ENCODE measurements around the gene JPT2. TPM values are rescaled to one million over a fixed set of nuclear protein-coding genes. Genes with fewer than 3 reads are reported as not detected.

The JPT2 gene
- polyA plus RNA-seq, 3 donors = 5.4 to 7.5 (median 5.8) TPM

- H3K27ac ChIP-seq (ENCODE audit: low read depth in 1 of 2, low read length in 2 of 2) = peak overlapping the region in 1 of 2 donors; percentile 38
- H3K27ac Mint-ChIP-seq = peak overlapping the region; percentile 55 to 84 (median 72)
- no peak for DNase-seq
- H3K79me2 ChIP-seq (ENCODE audit: insufficient read depth, low read length) = no peaks in the 10 kb centered on the region
- H4K20me1 ChIP-seq (ENCODE audit: insufficient read depth, low read length) = peaks cover 12% of the 10 kb centered on the region
- peaks cover 22% of the 10 kb centered on the region for H3K4me1 Mint-ChIP-seq
- H3K4me3 Mint-ChIP-seq = no peak overlapping the region
- H3K9me3 Mint-ChIP-seq = peaks cover 0 to 7% (median 0%) of the 10 kb centered on the region in 7 donors
- no peaks in the 10 kb centered on the region for H3K9me3 ChIP-seq (replicated peaks in 1 of 2; ENCODE audit: control insufficient read depth in 1 of 2, insufficient read depth in 1 of 2, low read length in 2 of 2)
- over 99% methylated on average over 12 of the region's 12 CpGs for WGBS (ENCODE audit: insufficient coverage)
- H3K4me1 ChIP-seq (ENCODE audit: control insufficient read depth in 1 of 2, insufficient read depth in 2 of 2, low read length in 2 of 2) = peaks cover 8 to 20% of the 10 kb centered on the region in 2 donors
- H2AFZ ChIP-seq (ENCODE audit: insufficient read depth, low read depth, low read length, poor library complexity, severe bottlenecking) = no peak overlapping the region
- H3K4me3 ChIP-seq (replicated peaks in 1 of 3; ENCODE audit: low read depth in 2 of 3, low read length in 3 of 3) = no peak overlapping the region
- no peak overlapping the region for H3K9ac ChIP-seq (ENCODE audit: insufficient read depth, low read length, poor library complexity, severe bottlenecking)
- no peak for TF ChIP-seq CTCF (IDR thresholded peaks at IDR 0.05)
- H3K36me3 ChIP-seq (replicated peaks in 1 of 2; ENCODE audit: control insufficient read depth in 1 of 2, insufficient read depth in 2 of 2, low read length in 2 of 2) = peaks cover 43 to 64% of the 10 kb centered on the region in 2 donors
- no peaks in the 10 kb centered on the region for H3K27me3 ChIP-seq (ENCODE audit: control insufficient read depth in 2 of 2, insufficient read depth in 2 of 2, low read length in 2 of 2)
- no peaks in the 10 kb centered on the region for H3K27me3 Mint-ChIP-seq (ENCODE audit: low read depth in 3 of 3)
- intact Hi-C loops (cut with micrococcal nuclease) = no loop called here
- H3K4me2 ChIP-seq (replicated peaks; ENCODE audit: extremely low read depth, low read length, poor library complexity, severe bottlenecking) = no peak overlapping the region
- peaks cover 65 to 78% of the 10 kb centered on the region in 2 donors for H3K36me3 Mint-ChIP-seq
Measured at GRCh38 chr16:1651094-1651973, 26.7 kb upstream of the JPT2 start.

GRCh38 chr16:1651974-1652312 lies 26.1 kb upstream of the JPT2 start:
- H3K36me3 Mint-ChIP-seq = peaks cover 58 to 76% of the 10 kb centered on the region in 2 donors

More at GRCh38 chr16:1651974-1652312, 26.1 kb upstream of the JPT2 start:
- peaks cover 16% of the 10 kb centered on the region for H3K4me1 Mint-ChIP-seq
- no peak for DNase-seq
- Histone ChIP-seq H3K9ac (ENCODE audit: insufficient read depth, low read length, poor library complexity, severe bottlenecking) (no peak overlapping the region), H3K27me3 (ENCODE audit: control insufficient read depth in 2 of 2, insufficient read depth in 2 of 2, low read length in 2 of 2) (no peaks in the 10 kb centered on the region), H3K4me3 (replicated peaks in 1 of 3; ENCODE audit: low read depth in 2 of 3, low read length in 3 of 3) (no peak overlapping the region), H3K27ac (ENCODE audit: low read depth in 1 of 2, low read length in 2 of 2) (peak overlapping the region in 1 of 2 donors; percentile 38), H3K9me3 (replicated peaks in 1 of 2; ENCODE audit: control insufficient read depth in 1 of 2, insufficient read depth in 1 of 2, low read length in 2 of 2) (no peaks in the 10 kb centered on the region), H3K79me2 (ENCODE audit: insufficient read depth, low read length) (no peaks in the 10 kb centered on the region), H3K4me1 (ENCODE audit: control insufficient read depth in 1 of 2, insufficient read depth in 2 of 2, low read length in 2 of 2) (peaks cover 6 to 15% of the 10 kb centered on the region in 2 donors), H3K36me3 (replicated peaks in 1 of 2; ENCODE audit: control insufficient read depth in 1 of 2, insufficient read depth in 2 of 2, low read length in 2 of 2) (peaks cover 49 to 64% of the 10 kb centered on the region in 2 donors), H3K4me2 (replicated peaks; ENCODE audit: extremely low read depth, low read length, poor library complexity, severe bottlenecking) (no peak overlapping the region), H4K20me1 (ENCODE audit: insufficient read depth, low read length) (peaks cover 12% of the 10 kb centered on the region), H2AFZ (ENCODE audit: insufficient read depth, low read depth, low read length, poor library complexity, severe bottlenecking) (no peak overlapping the region)
- H3K4me3 Mint-ChIP-seq = no peak overlapping the region
- intact Hi-C loops (cut with micrococcal nuclease) = no loop called here
- no peak for TF ChIP-seq CTCF (IDR thresholded peaks at IDR 0.05)
- H3K27me3 Mint-ChIP-seq (ENCODE audit: low read depth in 3 of 3) = no peaks in the 10 kb centered on the region
- peak overlapping the region in 4 of 7 donors; percentile 55 to 72 (median 67) for H3K27ac Mint-ChIP-seq
- WGBS (ENCODE audit: insufficient coverage) = 100% methylated on average over 1 of the region's 1 CpG
- H3K9me3 Mint-ChIP-seq = peaks cover 0 to 7% (median 0%) of the 10 kb centered on the region in 7 donors
